ENCODE data around the gene ZC3H12C. TPM values are rescaled to one million over a fixed set of nuclear protein-coding genes. Genes with fewer than 3 reads are reported as not detected.

ZC3H12C gene
- total and polyA plus RNA-seq, 2 of the 4 experiments (the other 2 are of a cell fraction) = 4.2 to 15.8 TPM

- intact Hi-C loops (cut with micrococcal nuclease) (no loop called here), in situ Hi-C loops (cut with MboI; ENCODE audit: low sequenced_read_pairs) (no loop called here), dilution Hi-C loops (cut with HindIII; ENCODE audit: low sequenced_read_pairs, unreplicated experiment) (no loop called here)
- Histone ChIP-seq H3K23ac (ENCODE audit: low read depth, low read length) (no peak overlapping the region), H3K36me3 (ENCODE audit: control insufficient read depth, insufficient read depth, low read length) (no peaks in the 10 kb centered on the region), H2AK5ac (ENCODE audit: low read depth, low read length) (0 out of 2 replicates have a peak overlapping the region, but pooled peaks have one; percentile 64), H4K8ac (ENCODE audit: low read depth in 2 of 2, low read length in 2 of 2) (no peak overlapping the region; a peak in 1 of 4 replicates), H2BK5ac (ENCODE audit: low read depth, low read length, poor library complexity, severe bottlenecking) (no peak overlapping the region), H2AFZ (replicated peaks; ENCODE audit: low read length, poor library complexity) (peak overlapping the region; percentile 84), H3K4me2 (ENCODE audit: low read depth, low read length) (no peak overlapping the region), H2BK120ac (ENCODE audit: low read depth, low read length) (no peak overlapping the region), H3K9ac (ENCODE audit: low read depth, low read length) (no peak overlapping the region), H3K79me1 (ENCODE audit: low read depth in 1 of 2, low read length in 2 of 2) (no peaks in the 10 kb centered on the region), H2AK9ac (replicated peaks; ENCODE audit: low read depth, low read length, poor library complexity) (no peak overlapping the region), H3K27ac (ENCODE audit: insufficient read depth, low read length) (no peak overlapping the region), H3K4ac (ENCODE audit: low read depth, low read length) (no peak overlapping the region), H3K4me3 (ENCODE audit: insufficient read depth, low read depth, low read length) (no peak overlapping the region), H2BK20ac (ENCODE audit: low read depth, low read length) (no peak overlapping the region), H3K4me1 (ENCODE audit: control insufficient read depth, insufficient read depth, low read length) (0 out of 2 replicates have a peak, but pooled peaks cover 2% of the 10 kb centered on the region), H3K27me3 (ENCODE audit: control insufficient read depth, insufficient read depth, low read length) (no peaks in the 10 kb centered on the region), H4K91ac (ENCODE audit: insufficient read depth, low read depth, low read length) (no peak overlapping the region), H3K9me3 (ENCODE audit: control insufficient read depth, insufficient read depth, low read length) (no peaks in the 10 kb centered on the region), H4K5ac (ENCODE audit: low read depth, low read length) (no peak overlapping the region), H3K9me1 (ENCODE audit: insufficient read depth, low read length) (no peaks in the 10 kb centered on the region), H3K18ac (ENCODE audit: low read depth, low read length) (no peak overlapping the region; the same call in 1 of the 2 replicates), H4K20me1 (ENCODE audit: insufficient read depth, low read length) (no peaks in the 10 kb centered on the region), H3K56ac (ENCODE audit: extremely low read depth, insufficient read depth, low read length) (no peak overlapping the region), H3K14ac (replicated peaks; ENCODE audit: low read depth, low read length) (no peak overlapping the region), H2BK15ac (ENCODE audit: low read depth, low read length) (no peak overlapping the region)
- no peak for ATAC-seq (ENCODE audit: low read depth)
- no peak for DNase-seq
- no TSS peak for BruUV-seq (replicated peaks)
- ChIA-PET POLR2A (ENCODE audit: unreplicated experiment) (no interaction called here), CTCF (no interaction called here)
- 100% methylated on average over 1 of the region's 2 CpGs; no CpG with 5 or more reads in 1 of the 2 experiments for WGBS, 2 experiments (ENCODE audit: extremely low coverage in 2 of 2, insufficient read length in 1 of 2)
- TF ChIP-seq CTCF (conservative IDR thresholded peaks at IDR 0.05; ENCODE audit: low read depth, low read length) (no peak), CHD1 (IDR thresholded peaks at IDR 0.05; ENCODE audit: low read depth, low read length) (no peak), BHLHE40 (IDR thresholded peaks at IDR 0.05; ENCODE audit: low read depth, low read length) (no peak), RFX5 (IDR thresholded peaks at IDR 0.05; ENCODE audit: low read depth, low read length) (no peak), ELK1 (IDR thresholded peaks at IDR 0.05; ENCODE audit: borderline replicate concordance, low read depth, low read length) (no peak), FOS (IDR thresholded peaks at IDR 0.05; ENCODE audit: low read depth, low read length) (no peak), MAFK (IDR thresholded peaks at IDR 0.05; ENCODE audit: low read depth, low read length) (no peak), RCOR1 (IDR thresholded peaks at IDR 0.05; ENCODE audit: insufficient replicate concordance, low read length) (no peak), RAD21 (IDR thresholded peaks at IDR 0.05; ENCODE audit: low read length) (no peak), NFE2L2 (IDR thresholded peaks at IDR 0.05; ENCODE audit: low read depth, low read length) (no peak), CEBPB (IDR thresholded peaks at IDR 0.05; ENCODE audit: low read depth, low read length) (no peak), POLR2A (IDR thresholded peaks at IDR 0.05; ENCODE audit: low read depth, low read length) (no peak), SMC3 (IDR thresholded peaks at IDR 0.05; ENCODE audit: low read depth, low read length) (no peak), MAZ (IDR thresholded peaks at IDR 0.05; ENCODE audit: borderline replicate concordance, low read depth, low read length) (no peak), MXI1 (IDR thresholded peaks at IDR 0.05; ENCODE audit: borderline replicate concordance, low read depth, low read length) (no peak)
- TF ChIP-seq, protein P1, sequence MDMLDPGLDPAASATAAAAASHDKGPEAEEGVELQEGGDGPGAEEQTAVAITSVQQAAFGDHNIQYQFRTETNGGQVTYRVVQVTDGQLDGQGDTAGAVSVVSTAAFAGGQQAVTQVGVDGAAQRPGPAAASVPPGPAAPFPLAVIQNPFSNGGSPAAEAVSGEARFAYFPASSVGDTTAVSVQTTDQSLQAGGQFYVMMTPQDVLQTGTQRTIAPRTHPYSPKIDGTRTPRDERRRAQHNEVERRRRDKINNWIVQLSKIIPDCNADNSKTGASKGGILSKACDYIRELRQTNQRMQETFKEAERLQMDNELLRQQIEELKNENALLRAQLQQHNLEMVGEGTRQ (IDR thresholded peaks at IDR 0.05; ENCODE audit: low read depth, low read length) = no peak
Observed at GRCh38 chr11:110046775-110047380, 46.3 kb upstream of the ZC3H12C start.

Measured in IMR-90 (cell line).